Measurements from ENCODE around the gene SEC24D. TPM values are rescaled to one million over a fixed set of nuclear protein-coding genes. Genes with fewer than 3 reads are reported as not detected.

The SEC24D gene
- total and polyA plus RNA-seq, 2 experiments from 2014 or later = 37.6 to 94.8 TPM

DNA sequence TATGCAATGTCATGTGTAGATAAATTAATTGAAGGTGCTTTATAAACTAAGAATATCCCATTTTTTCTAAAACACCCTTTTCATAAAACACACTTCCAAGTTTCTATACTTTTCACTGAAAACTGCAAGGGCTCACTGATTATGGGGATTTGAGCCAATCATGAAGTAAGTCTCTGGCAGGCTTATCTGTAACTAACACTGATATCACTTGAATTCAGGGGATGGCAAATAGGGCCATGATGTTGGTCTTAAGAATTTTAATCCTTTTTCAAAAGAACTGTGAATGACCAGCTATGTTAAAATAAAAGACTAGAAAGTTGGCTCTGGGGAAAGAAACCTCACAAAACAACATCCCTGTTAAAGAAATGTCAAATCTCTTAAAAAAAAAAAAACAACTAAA is 13.0 kb upstream of the SEC24D start:
- Mint-ChIP-seq H3K4me3 (no peak overlapping the region), H3K4me1 (peaks cover 53% of the 10 kb centered on the region), H3K27me3 (ENCODE audit: insufficient read depth, low read depth, poor library complexity) (peaks cover 3% of the 10 kb centered on the region), H3K36me3 (ENCODE audit: low read depth) (peaks cover 7% of the 10 kb centered on the region; the same call in 2 of the 3 replicates), H3K9me3 (no peaks in the 10 kb centered on the region), H3K27ac (peak overlapping the region; percentile 86)
- peak overlapping the region; percentile 83 for H3K27ac ChIP-seq (ENCODE audit: low read depth)
- H3K9me2 ChIP-seq (ENCODE audit: insufficient read depth) = no peaks in the 10 kb centered on the region
- no peak for DNase-seq (ENCODE audit: low spot score)
- no peaks in the 10 kb centered on the region for H3K27me3 ChIP-seq (ENCODE audit: insufficient read depth)
- H3K4me1 ChIP-seq (ENCODE audit: insufficient read depth) = peaks cover 41% of the 10 kb centered on the region
- peaks cover 5% of the 10 kb centered on the region; the same call in 1 of the 2 replicates for H3F3A ChIP-seq (replicated peaks; ENCODE audit: low read depth)
- no peak overlapping the region for H2AFZ ChIP-seq
- TF ChIP-seq, protein P1, sequence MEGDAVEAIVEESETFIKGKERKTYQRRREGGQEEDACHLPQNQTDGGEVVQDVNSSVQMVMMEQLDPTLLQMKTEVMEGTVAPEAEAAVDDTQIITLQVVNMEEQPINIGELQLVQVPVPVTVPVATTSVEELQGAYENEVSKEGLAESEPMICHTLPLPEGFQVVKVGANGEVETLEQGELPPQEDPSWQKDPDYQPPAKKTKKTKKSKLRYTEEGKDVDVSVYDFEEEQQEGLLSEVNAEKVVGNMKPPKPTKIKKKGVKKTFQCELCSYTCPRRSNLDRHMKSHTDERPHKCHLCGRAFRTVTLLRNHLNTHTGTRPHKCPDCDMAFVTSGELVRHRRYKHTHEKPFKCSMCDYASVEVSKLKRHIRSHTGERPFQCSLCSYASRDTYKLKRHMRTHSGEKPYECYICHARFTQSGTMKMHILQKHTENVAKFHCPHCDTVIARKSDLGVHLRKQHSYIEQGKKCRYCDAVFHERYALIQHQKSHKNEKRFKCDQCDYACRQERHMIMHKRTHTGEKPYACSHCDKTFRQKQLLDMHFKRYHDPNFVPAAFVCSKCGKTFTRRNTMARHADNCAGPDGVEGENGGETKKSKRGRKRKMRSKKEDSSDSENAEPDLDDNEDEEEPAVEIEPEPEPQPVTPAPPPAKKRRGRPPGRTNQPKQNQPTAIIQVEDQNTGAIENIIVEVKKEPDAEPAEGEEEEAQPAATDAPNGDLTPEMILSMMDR (conservative IDR thresholded peaks at IDR 0.05; ENCODE audit: low read depth in 2 of 2) = no peak
- TF ChIP-seq, protein P2, sequence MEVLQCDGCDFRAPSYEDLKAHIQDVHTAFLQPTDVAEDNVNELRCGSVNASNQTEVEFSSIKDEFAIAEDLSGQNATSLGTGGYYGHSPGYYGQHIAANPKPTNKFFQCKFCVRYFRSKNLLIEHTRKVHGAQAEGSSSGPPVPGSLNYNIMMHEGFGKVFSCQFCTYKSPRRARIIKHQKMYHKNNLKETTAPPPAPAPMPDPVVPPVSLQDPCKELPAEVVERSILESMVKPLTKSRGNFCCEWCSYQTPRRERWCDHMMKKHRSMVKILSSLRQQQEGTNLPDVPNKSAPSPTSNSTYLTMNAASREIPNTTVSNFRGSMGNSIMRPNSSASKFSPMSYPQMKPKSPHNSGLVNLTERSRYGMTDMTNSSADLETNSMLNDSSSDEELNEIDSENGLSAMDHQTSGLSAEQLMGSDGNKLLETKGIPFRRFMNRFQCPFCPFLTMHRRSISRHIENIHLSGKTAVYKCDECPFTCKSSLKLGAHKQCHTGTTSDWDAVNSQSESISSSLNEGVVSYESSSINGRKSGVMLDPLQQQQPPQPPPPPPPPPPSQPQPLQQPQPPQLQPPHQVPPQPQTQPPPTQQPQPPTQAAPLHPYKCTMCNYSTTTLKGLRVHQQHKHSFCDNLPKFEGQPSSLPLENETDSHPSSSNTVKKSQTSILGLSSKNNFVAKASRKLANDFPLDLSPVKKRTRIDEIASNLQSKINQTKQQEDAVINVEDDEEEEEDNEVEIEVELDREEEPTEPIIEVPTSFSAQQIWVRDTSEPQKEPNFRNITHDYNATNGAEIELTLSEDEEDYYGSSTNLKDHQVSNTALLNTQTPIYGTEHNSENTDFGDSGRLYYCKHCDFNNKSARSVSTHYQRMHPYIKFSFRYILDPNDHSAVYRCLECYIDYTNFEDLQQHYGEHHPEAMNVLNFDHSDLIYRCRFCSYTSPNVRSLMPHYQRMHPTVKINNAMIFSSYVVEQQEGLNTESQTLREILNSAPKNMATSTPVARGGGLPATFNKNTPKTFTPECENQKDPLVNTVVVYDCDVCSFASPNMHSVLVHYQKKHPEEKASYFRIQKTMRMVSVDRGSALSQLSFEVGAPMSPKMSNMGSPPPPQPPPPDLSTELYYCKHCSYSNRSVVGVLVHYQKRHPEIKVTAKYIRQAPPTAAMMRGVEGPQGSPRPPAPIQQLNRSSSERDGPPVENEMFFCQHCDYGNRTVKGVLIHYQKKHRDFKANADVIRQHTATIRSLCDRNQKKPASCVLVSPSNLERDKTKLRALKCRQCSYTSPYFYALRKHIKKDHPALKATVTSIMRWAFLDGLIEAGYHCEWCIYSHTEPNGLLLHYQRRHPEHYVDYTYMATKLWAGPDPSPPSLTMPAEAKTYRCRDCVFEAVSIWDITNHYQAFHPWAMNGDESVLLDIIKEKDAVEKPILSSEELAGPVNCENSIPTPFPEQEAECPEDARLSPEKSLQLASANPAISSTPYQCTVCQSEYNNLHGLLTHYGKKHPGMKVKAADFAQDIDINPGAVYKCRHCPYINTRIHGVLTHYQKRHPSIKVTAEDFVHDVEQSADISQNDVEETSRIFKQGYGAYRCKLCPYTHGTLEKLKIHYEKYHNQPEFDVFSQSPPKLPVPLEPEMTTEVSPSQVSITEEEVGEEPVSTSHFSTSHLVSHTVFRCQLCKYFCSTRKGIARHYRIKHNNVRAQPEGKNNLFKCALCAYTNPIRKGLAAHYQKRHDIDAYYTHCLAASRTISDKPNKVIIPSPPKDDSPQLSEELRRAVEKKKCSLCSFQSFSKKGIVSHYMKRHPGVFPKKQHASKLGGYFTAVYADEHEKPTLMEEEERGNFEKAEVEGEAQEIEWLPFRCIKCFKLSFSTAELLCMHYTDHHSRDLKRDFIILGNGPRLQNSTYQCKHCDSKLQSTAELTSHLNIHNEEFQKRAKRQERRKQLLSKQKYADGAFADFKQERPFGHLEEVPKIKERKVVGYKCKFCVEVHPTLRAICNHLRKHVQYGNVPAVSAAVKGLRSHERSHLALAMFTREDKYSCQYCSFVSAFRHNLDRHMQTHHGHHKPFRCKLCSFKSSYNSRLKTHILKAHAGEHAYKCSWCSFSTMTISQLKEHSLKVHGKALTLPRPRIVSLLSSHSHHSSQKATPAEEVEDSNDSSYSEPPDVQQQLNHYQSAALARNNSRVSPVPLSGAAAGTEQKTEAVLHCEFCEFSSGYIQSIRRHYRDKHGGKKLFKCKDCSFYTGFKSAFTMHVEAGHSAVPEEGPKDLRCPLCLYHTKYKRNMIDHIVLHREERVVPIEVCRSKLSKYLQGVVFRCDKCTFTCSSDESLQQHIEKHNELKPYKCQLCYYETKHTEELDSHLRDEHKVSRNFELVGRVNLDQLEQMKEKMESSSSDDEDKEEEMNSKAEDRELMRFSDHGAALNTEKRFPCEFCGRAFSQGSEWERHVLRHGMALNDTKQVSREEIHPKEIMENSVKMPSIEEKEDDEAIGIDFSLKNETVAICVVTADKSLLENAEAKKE (CRISPR knock-in tag; IDR thresholded peaks at IDR 0.05) = no peak
- TF ChIP-seq CREB1 (CRISPR knock-in tag; IDR thresholded peaks at IDR 0.05; ENCODE audit: low read depth) = no peak
- peak overlapping the region; percentile 79 for H3K4me2 ChIP-seq
- ATAC-seq = no peak
- no peak overlapping the region for H3K4me3 ChIP-seq
- H3K36me3 ChIP-seq (ENCODE audit: insufficient read depth) = no peaks in the 10 kb centered on the region
- H4K20me1 ChIP-seq (replicated peaks; ENCODE audit: insufficient read depth) = no peaks in the 10 kb centered on the region
- H3K79me2 ChIP-seq (replicated peaks; ENCODE audit: insufficient read depth) = peaks cover 19% of the 10 kb centered on the region

DNA sequence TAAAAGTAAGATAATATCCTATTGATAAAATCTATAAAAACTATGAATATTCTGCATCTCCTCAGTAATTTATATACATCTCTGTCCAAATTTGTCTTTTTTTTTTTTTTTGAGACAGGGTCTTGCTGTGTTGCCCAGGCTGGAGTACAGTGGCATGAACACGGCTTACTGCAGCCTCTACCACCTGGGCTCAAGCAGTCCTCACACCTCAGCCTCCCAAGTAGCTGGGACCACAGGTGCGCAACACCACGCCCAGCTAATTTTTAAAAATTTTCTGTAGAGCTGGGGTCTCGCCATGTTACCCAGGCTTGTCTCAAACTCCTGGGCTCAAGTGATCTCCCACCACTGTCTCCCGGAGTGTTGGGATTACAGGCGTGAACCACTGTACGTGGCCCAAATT is 12.3 kb upstream of the SEC24D start:
- Histone ChIP-seq H3K4me3 (no peak overlapping the region), H2AFZ (no peak overlapping the region), H3F3A (replicated peaks; ENCODE audit: low read depth) (peaks cover 5% of the 10 kb centered on the region; the same call in 1 of the 2 replicates), H3K4me2 (peak overlapping the region; percentile 79; the same call in 1 of the 2 replicates), H3K27me3 (ENCODE audit: insufficient read depth) (no peaks in the 10 kb centered on the region), H4K20me1 (replicated peaks; ENCODE audit: insufficient read depth) (no peaks in the 10 kb centered on the region), H3K36me3 (ENCODE audit: insufficient read depth) (no peaks in the 10 kb centered on the region), H3K4me1 (ENCODE audit: insufficient read depth) (peaks cover 43% of the 10 kb centered on the region), H3K79me2 (replicated peaks; ENCODE audit: insufficient read depth) (peaks cover 18% of the 10 kb centered on the region), H3K27ac (ENCODE audit: low read depth) (peak overlapping the region; percentile 83), H3K9me2 (ENCODE audit: insufficient read depth) (no peaks in the 10 kb centered on the region)
- no peak overlapping the region; the same call in 1 of the 2 replicates for H3K27ac Mint-ChIP-seq
- peaks cover 3% of the 10 kb centered on the region for H3K27me3 Mint-ChIP-seq (ENCODE audit: insufficient read depth, low read depth, poor library complexity)
- peaks cover 49% of the 10 kb centered on the region for H3K4me1 Mint-ChIP-seq
- no peaks in the 10 kb centered on the region for H3K9me3 Mint-ChIP-seq
- no peak overlapping the region for H3K4me3 Mint-ChIP-seq
- ATAC-seq (no peak), DNase-seq (ENCODE audit: low spot score) (no peak)
- H3K36me3 Mint-ChIP-seq (ENCODE audit: low read depth) = peaks cover 6% of the 10 kb centered on the region; the same call in 2 of the 3 replicates
- TF ChIP-seq, protein P2 (CRISPR knock-in tag; IDR thresholded peaks at IDR 0.05) = no peak
